Measurements from ENCODE around the gene EMC10.

Gene EMC10

DNA sequence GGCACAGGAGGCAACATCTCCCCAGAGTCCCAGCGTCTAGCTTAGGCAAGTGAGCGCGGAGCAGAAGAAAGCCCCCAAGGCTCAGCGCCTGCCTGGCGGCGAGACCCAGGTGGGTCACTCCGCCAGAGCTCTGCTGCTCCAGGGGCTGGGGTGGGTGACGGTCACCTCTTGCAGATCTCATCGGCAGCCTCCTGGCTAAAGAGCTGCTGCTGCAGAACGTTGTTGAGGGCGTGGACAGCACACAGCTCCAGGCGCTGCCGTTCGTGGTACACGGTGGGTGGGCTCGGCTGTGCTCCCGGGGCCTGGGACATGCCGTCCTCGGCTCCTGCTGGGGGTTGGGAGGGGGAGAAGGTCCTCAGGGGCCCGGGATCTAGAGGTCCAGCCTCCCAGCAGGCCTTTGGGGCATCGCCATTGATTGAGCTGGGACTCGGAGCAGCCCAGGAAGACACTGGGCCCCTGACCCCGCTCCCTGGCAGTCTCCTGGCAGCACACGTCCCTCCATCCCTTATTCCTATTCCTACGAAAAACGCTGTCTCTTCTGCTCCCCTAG, 33.9 kb downstream of the EMC10 start:
- peaks cover 12% of the 10 kb centered on the region for H3K4me1 ChIP-seq (ENCODE audit: control insufficient read depth, insufficient read depth, low read length)
- H3K9me3 ChIP-seq (ENCODE audit: control insufficient read depth in 2 of 2, low read length in 2 of 2), result no peaks in the 10 kb centered on the region
- no peak overlapping the region for H3K27ac ChIP-seq (ENCODE audit: low read length)
- no peaks in the 10 kb centered on the region for H3K36me3 ChIP-seq (ENCODE audit: control insufficient read depth in 2 of 2, insufficient read depth in 2 of 2, low read length in 2 of 2)
- H3K4me3 ChIP-seq (ENCODE audit: low read length in 2 of 2), result peak overlapping the region; percentile 75 to 87
- H3K9ac ChIP-seq (ENCODE audit: low read length in 2 of 2), result peak overlapping the region; percentile 70 to 82
- peaks cover 0 to 3% of the 10 kb centered on the region in 2 donors for H3K27me3 ChIP-seq (ENCODE audit: control insufficient read depth in 1 of 2, insufficient read depth in 2 of 2, low read length in 2 of 2)

GRCh38 chr19:50510700-50511068, 34.4 kb downstream of the EMC10 start:
- peaks cover 12% of the 10 kb centered on the region for H3K4me1 ChIP-seq (ENCODE audit: control insufficient read depth, insufficient read depth, low read length)
- H3K27me3 ChIP-seq (ENCODE audit: control insufficient read depth in 1 of 2, insufficient read depth in 2 of 2, low read length in 2 of 2), result peaks cover 0 to 3% of the 10 kb centered on the region in 2 donors
- peak overlapping the region; percentile 70 to 82 for H3K9ac ChIP-seq (ENCODE audit: low read length in 2 of 2)
- peak overlapping the region; percentile 75 to 87 for H3K4me3 ChIP-seq (ENCODE audit: low read length in 2 of 2)
- peak overlapping the region; percentile 24 for H3K27ac ChIP-seq (ENCODE audit: low read length)
- no peaks in the 10 kb centered on the region for H3K9me3 ChIP-seq (ENCODE audit: control insufficient read depth in 2 of 2, low read length in 2 of 2)
- no peaks in the 10 kb centered on the region for H3K36me3 ChIP-seq (ENCODE audit: control insufficient read depth in 2 of 2, insufficient read depth in 2 of 2, low read length in 2 of 2)

DNA sequence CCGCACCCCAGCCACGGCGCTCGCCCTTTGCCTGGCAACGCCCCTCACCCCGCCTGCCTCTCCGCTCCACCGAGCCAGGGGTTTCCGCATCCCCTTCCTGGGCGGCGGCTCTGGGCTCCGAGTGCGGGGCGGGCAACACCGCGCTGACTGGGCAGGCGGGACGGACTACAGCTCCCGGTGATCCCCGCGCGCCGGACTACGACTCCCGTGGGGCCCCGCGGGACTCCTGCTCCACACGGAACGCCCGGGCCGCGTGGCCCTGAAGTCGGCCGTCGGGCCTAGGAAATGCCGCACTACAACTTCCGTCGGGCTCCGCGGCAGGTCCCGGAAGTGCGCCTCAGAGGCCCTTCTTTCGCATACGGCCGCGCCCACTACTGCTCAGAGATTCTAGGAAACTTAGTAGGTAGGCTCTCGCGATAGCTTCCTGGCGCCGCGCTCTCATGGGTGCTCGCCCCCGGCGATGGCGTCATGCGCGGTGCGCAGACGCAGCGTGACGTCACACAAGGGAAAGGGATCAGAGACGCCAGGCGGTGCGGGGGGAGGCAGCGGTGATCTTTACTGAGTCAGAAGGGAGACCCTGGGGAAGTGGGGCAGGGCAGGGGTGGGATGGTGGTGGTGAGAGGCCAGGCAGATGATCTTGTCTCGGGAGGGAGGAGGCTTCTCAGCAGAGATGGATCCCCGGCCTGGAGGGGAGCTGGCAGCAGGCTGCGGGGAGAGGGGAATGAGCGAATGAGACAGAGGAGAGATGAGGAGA, 34.9 kb downstream of the EMC10 start, which contains the start of gene JOSD2:
TSS of gene JOSD2 (minus strand) at position 123 of the 754 bp plus-strand sequence. CDS start 760 bp downstream, outside the sequence.
- H3K4me1 ChIP-seq (ENCODE audit: control insufficient read depth, insufficient read depth, low read length), result peaks cover 12% of the 10 kb centered on the region
- H3K27me3 ChIP-seq (ENCODE audit: control insufficient read depth in 1 of 2, insufficient read depth in 2 of 2, low read length in 2 of 2), result peaks cover 0 to 3% of the 10 kb centered on the region in 2 donors
- H3K36me3 ChIP-seq (ENCODE audit: control insufficient read depth in 2 of 2, insufficient read depth in 2 of 2, low read length in 2 of 2), result no peaks in the 10 kb centered on the region
- H3K9me3 ChIP-seq (ENCODE audit: control insufficient read depth in 2 of 2, low read length in 2 of 2), result no peaks in the 10 kb centered on the region
- H3K9ac ChIP-seq (ENCODE audit: low read length in 2 of 2), result peak within 1 kb of the TSS; percentile 74 to 82
- H3K27ac ChIP-seq (ENCODE audit: low read length), result peak within 1 kb of the TSS; percentile 58
- H3K4me3 ChIP-seq (ENCODE audit: low read length in 2 of 2), result peak within 1 kb of the TSS; percentile 75 to 87

DNA sequence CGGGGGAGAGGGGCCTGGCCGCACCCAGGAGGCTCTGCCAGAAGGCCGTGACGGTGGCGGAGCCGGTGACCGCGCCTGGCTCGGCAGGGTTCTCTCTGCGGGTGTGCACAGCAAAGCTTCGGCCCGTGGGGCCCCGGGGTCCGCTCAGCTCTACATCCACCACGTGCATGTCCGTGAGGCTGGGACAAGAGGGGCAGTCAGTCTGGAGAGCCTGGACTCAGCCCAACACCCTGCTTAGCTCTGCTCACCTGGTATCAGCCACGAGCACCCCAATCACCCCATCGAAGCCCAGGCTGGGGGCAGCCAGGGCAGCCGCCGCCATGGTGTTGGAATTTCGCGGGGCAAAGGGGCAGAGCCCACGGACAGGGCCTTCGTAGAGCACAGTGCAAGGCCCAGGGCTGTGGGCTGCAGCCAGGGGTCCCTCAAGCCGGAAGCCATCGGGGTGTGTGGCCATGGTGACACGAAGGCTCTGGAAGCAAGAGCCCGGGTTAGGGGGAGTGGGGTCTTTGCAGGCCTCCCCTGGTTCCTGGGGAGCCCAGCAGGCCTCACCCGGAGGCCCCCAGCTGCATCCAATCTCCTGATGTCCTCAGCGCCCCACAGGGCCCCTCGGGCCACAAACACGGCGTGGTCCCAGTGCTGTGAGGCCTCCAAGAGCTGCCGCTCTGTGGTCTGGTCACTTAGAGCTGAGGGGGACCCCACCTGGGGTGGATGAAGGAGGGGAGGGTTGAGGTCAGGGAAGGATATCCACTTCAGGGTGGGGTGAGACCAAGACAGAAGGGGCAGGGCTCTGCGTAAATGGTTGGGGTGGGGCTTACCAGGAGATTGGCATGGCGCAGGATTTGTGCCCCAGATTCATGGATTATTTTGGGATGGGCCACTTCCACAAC, 36.0 kb downstream of the EMC10 start:
- H3K27me3 ChIP-seq (ENCODE audit: control insufficient read depth in 1 of 2, insufficient read depth in 2 of 2, low read length in 2 of 2), result peaks cover 0 to 3% of the 10 kb centered on the region in 2 donors
- H3K9me3 ChIP-seq (ENCODE audit: control insufficient read depth in 2 of 2, low read length in 2 of 2), result no peaks in the 10 kb centered on the region
- no peak overlapping the region for H3K9ac ChIP-seq (ENCODE audit: low read length in 2 of 2)
- H3K4me1 ChIP-seq (ENCODE audit: control insufficient read depth, insufficient read depth, low read length), result peaks cover 12% of the 10 kb centered on the region
- H3K36me3 ChIP-seq (ENCODE audit: control insufficient read depth in 2 of 2, insufficient read depth in 2 of 2, low read length in 2 of 2), result no peaks in the 10 kb centered on the region
- no peak overlapping the region for H3K4me3 ChIP-seq (ENCODE audit: low read length in 2 of 2)
- H3K27ac ChIP-seq (ENCODE audit: low read length), result no peak overlapping the region

DNA sequence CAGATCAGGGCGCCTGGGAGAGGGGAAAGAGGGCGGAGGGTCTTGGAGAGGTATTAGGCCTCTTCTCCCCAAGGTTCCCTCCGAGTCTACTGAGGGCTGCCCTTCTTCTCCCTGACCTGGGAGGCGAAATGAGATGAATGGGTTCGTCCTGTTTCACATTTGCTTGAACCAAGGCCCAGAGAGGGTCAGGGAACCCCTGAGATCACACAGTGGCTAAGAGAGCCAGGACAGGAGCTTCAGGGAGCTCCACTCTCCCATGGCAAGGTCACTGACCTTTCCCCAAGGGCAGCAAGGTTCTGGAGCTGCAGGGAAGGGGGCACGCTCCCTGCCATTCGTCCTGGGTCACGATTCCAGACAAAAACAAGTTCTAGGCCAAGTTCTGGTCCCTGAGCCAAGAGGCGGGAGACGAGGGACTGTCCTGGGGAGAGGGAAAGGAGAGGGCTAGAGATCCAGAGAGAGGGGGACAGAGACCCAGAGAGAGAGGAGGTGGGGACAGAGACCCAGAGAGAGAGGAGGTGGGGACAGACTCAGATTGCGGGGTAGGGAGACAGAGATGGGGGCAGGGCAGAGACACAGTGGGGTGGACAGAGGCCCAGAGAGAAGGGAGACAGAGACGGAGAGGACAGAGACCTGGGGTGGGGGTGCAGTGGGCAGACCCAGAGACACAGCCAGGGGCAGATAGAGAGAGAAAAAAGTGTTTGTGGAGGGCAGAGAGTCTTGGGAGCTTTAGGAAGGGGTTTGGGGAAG, 36.9 kb downstream of the EMC10 start:
- no peaks in the 10 kb centered on the region for H3K36me3 ChIP-seq (ENCODE audit: control insufficient read depth in 2 of 2, insufficient read depth in 2 of 2, low read length in 2 of 2)
- peaks cover 0 to 3% of the 10 kb centered on the region in 2 donors for H3K27me3 ChIP-seq (ENCODE audit: control insufficient read depth in 1 of 2, insufficient read depth in 2 of 2, low read length in 2 of 2)
- H3K27ac ChIP-seq (ENCODE audit: low read length), result no peak overlapping the region
- no peak overlapping the region for H3K4me3 ChIP-seq (ENCODE audit: low read length in 2 of 2)
- H3K9ac ChIP-seq (ENCODE audit: low read length in 2 of 2), result no peak overlapping the region
- H3K9me3 ChIP-seq (ENCODE audit: control insufficient read depth in 2 of 2, low read length in 2 of 2), result no peaks in the 10 kb centered on the region
- H3K4me1 ChIP-seq (ENCODE audit: control insufficient read depth, insufficient read depth, low read length), result peaks cover 12% of the 10 kb centered on the region

DNA sequence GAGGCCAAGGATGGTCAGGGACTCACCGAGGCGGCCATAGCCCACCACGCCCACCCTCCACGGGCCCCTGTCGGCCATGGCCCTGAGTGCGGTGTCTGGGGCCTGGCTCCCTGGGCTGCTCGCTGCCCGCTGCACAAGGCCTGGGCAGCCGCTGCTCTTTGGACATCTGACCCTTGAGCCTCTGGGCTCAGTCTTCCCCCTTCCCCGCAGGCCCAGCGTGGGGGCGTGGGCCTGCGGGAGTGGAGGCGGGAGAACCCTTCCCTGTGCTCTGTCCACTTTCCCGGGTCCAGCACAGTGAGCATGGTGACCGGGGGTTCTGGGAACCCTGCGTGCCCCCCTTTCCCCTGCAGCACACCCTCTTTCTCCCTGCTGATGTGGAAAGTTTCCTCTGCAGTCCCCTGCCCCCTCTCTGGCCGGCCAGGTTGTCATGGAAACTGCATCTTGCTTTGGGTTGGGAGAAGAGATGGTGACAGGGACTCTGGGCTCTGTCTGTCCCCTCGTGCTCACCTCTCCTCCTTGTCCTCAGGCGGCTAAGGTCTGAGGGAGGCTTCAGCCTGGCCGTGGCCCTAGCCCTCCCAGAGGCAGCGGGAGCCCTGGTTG, 37.5 kb downstream of the EMC10 start, which contains the start of gene ASPDH:
TSS of gene ASPDH (minus strand) at position 168 of the 600 bp plus-strand sequence. CDS start at position 78, 90 bp downstream.
- Histone ChIP-seq H3K36me3 (ENCODE audit: control insufficient read depth in 2 of 2, insufficient read depth in 2 of 2, low read length in 2 of 2) (no peaks in the 10 kb centered on the region), H3K4me1 (ENCODE audit: control insufficient read depth, insufficient read depth, low read length) (peaks cover 12% of the 10 kb centered on the region), H3K4me3 (ENCODE audit: low read length in 2 of 2) (no peak within 1 kb of the TSS), H3K27ac (ENCODE audit: low read length) (no peak within 1 kb of the TSS), H3K9ac (ENCODE audit: low read length in 2 of 2) (no peak within 1 kb of the TSS), H3K9me3 (ENCODE audit: control insufficient read depth in 2 of 2, low read length in 2 of 2) (no peaks in the 10 kb centered on the region), H3K27me3 (ENCODE audit: control insufficient read depth in 1 of 2, insufficient read depth in 2 of 2, low read length in 2 of 2) (peaks cover under 1 to 3% of the 10 kb centered on the region in 2 donors)

DNA sequence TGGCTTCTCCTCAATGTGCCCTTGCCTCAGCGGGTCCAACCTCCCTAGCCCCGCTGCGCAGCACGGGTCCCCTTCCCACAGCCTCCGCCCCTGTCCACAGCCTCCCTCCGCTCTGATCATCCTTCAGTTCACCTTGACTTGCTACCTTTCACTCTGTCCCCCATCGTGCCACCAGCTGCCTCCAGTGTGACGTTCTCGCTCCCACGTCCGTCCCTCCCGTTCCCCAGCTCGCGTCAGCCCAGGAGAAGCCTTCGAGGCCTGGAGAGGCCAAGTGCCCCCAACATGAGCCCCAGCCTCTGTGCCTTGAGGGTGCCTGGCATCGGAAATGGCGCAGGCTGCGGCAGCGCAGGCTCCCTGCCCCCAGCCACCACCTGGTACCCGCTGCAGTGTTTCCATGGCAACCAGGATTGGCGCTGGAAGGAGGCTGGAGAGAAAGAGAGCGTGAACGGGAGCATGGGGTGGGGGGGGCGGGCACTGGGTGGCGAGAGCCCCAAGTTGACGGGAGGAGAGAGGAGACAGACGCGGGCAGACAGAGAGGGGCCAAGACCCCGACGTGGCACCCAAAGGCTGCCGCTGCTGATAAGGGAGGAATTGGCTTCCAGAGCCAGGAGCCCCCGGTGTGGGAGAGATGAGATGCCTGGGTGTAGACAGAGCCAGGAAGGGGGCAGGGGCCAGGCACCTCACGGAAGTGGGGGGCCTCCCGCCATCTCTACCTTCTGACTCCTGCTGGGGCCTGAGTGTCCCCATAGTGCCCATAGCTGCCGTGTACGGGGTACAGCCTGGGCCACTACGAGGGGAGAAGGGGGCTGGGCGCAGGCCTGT, 38.2 kb downstream of the EMC10 start:
- no peak overlapping the region for H3K27ac ChIP-seq (ENCODE audit: low read length)
- H3K4me3 ChIP-seq (ENCODE audit: low read length in 2 of 2), result no peak overlapping the region
- H3K9ac ChIP-seq (ENCODE audit: low read length in 2 of 2), result no peak overlapping the region
- no peaks in the 10 kb centered on the region for H3K36me3 ChIP-seq (ENCODE audit: control insufficient read depth in 2 of 2, insufficient read depth in 2 of 2, low read length in 2 of 2)
- no peaks in the 10 kb centered on the region for H3K9me3 ChIP-seq (ENCODE audit: control insufficient read depth in 2 of 2, low read length in 2 of 2)
- peaks cover 12% of the 10 kb centered on the region for H3K4me1 ChIP-seq (ENCODE audit: control insufficient read depth, insufficient read depth, low read length)
- H3K27me3 ChIP-seq (ENCODE audit: control insufficient read depth in 1 of 2, insufficient read depth in 2 of 2, low read length in 2 of 2), result peaks cover 3% of the 10 kb centered on the region in 2 donors

GRCh38 chr19:50515168-50515561, 38.9 kb downstream of the EMC10 start:
- Histone ChIP-seq H3K27ac (ENCODE audit: low read length) (no peak overlapping the region), H3K27me3 (ENCODE audit: control insufficient read depth in 1 of 2, insufficient read depth in 2 of 2, low read length in 2 of 2) (peaks cover 3% of the 10 kb centered on the region in 2 donors), H3K36me3 (ENCODE audit: control insufficient read depth in 2 of 2, insufficient read depth in 2 of 2, low read length in 2 of 2) (no peaks in the 10 kb centered on the region), H3K4me3 (ENCODE audit: low read length in 2 of 2) (no peak overlapping the region), H3K9ac (ENCODE audit: low read length in 2 of 2) (no peak overlapping the region), H3K9me3 (ENCODE audit: control insufficient read depth in 2 of 2, low read length in 2 of 2) (no peaks in the 10 kb centered on the region), H3K4me1 (ENCODE audit: control insufficient read depth, insufficient read depth, low read length) (peaks cover 9% of the 10 kb centered on the region)

DNA sequence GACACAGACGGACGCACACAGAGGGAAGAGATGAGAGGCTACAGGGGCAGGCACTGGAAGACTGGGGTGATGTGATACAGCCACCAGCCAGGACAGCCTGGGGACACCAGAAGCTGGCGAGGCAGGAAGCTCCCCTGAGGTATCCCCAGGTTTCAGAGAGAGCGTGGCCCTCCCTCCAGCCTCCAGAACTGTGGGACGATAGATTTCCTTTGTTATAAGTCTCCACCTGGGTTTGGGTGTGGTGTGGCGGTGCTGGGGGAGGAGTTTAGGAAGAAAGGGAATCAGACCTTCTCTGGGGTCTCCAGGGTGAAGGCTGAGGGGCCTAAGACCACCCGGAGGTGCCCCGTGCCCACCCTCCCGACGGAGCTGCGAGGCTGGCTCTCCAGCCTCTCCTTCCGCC, 40.1 kb downstream of the EMC10 start:
- no peak overlapping the region for H3K4me3 ChIP-seq (ENCODE audit: low read length in 2 of 2)
- no peak overlapping the region for H3K27ac ChIP-seq (ENCODE audit: low read length)
- no peaks in the 10 kb centered on the region for H3K9me3 ChIP-seq (ENCODE audit: control insufficient read depth in 2 of 2, low read length in 2 of 2)
- peaks cover 3% of the 10 kb centered on the region in 2 donors for H3K27me3 ChIP-seq (ENCODE audit: control insufficient read depth in 1 of 2, insufficient read depth in 2 of 2, low read length in 2 of 2)
- no peak overlapping the region for H3K9ac ChIP-seq (ENCODE audit: low read length in 2 of 2)
- no peaks in the 10 kb centered on the region for H3K4me1 ChIP-seq (ENCODE audit: control insufficient read depth, insufficient read depth, low read length)
- H3K36me3 ChIP-seq (ENCODE audit: control insufficient read depth in 2 of 2, insufficient read depth in 2 of 2, low read length in 2 of 2), result no peaks in the 10 kb centered on the region
